GM23338 (cell line): ENCODE results near the gene TM2D1. TPM values are rescaled to one million over a fixed set of nuclear protein-coding genes. Genes with fewer than 3 reads are reported as not detected.

Experiments
- ATAC-seq: fragments of 200-7000 bp; cut with Tn5 transposase; 3 replicates; pipeline ENCODE4 v1.9.1; 2020
- DNase-seq: peaks from one replicate; pipeline ENCODE4 v3.0.0-alpha.2; 2015; ENCODE audit warnings: low spot score
- H2AFZ ChIP-seq: fragments of 200-600 bp; sonication (generic); 2 replicates; pipeline ENCODE4 v1.8.0; 2016; ENCODE audit warnings: antibody characterized with exemption, mild to moderate bottlenecking, moderate library complexity
- H3F3A ChIP-seq: fragments of 200-600 bp; sonication (generic); replicated peaks from 2 replicates; pipeline ENCODE4 v1.8.0; 2017; ENCODE audit warnings: antibody characterized with exemption, mixed run types, low read depth
- H3K27ac ChIP-seq: fragments of 200-600 bp; sonication (generic); 2 replicates; pipeline ENCODE4 v1.6.1; 2016; ENCODE audit warnings: low read depth
- H3K27me3 ChIP-seq: fragments of 200-600 bp; sonication (generic); 2 replicates; pipeline ENCODE4 v1.8.0; 2016; ENCODE audit warnings: mild to moderate bottlenecking, mixed run types, moderate library complexity; ENCODE audit not compliant: insufficient read depth
- H3K36me3 ChIP-seq: fragments of 200-600 bp; sonication (generic); 2 replicates; pipeline ENCODE4 v1.8.0; 2016; ENCODE audit warnings: mild to moderate bottlenecking; ENCODE audit not compliant: insufficient read depth
- H3K4me1 ChIP-seq: fragments of 200-600 bp; sonication (generic); 2 replicates; pipeline ENCODE4 v1.8.0; 2016; ENCODE audit warnings: mild to moderate bottlenecking, moderate library complexity; ENCODE audit not compliant: insufficient read depth
- H3K4me2 ChIP-seq: fragments of 200-600 bp; sonication (generic); 2 replicates; pipeline ENCODE4 v1.7.1; 2017; ENCODE audit warnings: mixed run types
- H3K4me3 ChIP-seq: fragments of 200-600 bp; sonication (generic); 2 replicates; pipeline ENCODE4 v1.6.1; 2016; ENCODE audit warnings: mixed run types
- H3K79me2 ChIP-seq: fragments of 200-600 bp; sonication (generic); replicated peaks from 2 replicates; pipeline ENCODE4 v1.8.0; 2017; ENCODE audit warnings: mild to moderate bottlenecking; ENCODE audit not compliant: insufficient read depth
- H3K9me2 ChIP-seq: fragments of 200-600 bp; sonication (generic); 2 replicates; pipeline ENCODE4 v1.8.0; 2017; ENCODE audit not compliant: insufficient read depth
- H4K20me1 ChIP-seq: fragments of 200-600 bp; sonication (generic); replicated peaks from 2 replicates; pipeline ENCODE4 v1.8.0; 2017; ENCODE audit warnings: mild to moderate bottlenecking; ENCODE audit not compliant: insufficient read depth
- H3K27ac Mint-ChIP-seq: 2 replicates; pipeline ENCODE4 v1.8.0; 2020; ENCODE audit warnings: inconsistent platforms, mild to moderate bottlenecking, moderate library complexity, mixed read lengths
- H3K27me3 Mint-ChIP-seq: 3 replicates; pipeline ENCODE4 v1.8.0; 2022; ENCODE audit warnings: low read depth, mild to moderate bottlenecking, moderate library complexity, mixed read lengths, inconsistent platforms; ENCODE audit not compliant: insufficient read depth, poor library complexity
- H3K36me3 Mint-ChIP-seq: 3 replicates; pipeline ENCODE4 v1.8.0; 2021; ENCODE audit warnings: low read depth, mild to moderate bottlenecking, inconsistent platforms, moderate library complexity, mixed read lengths
- H3K4me1 Mint-ChIP-seq: 3 replicates; pipeline ENCODE4 v1.8.0; 2020; ENCODE audit warnings: mild to moderate bottlenecking, inconsistent platforms, mixed read lengths
- H3K4me3 Mint-ChIP-seq: 3 replicates; pipeline ENCODE4 v1.8.0; 2021; ENCODE audit warnings: moderate library complexity, mild to moderate bottlenecking, inconsistent platforms, mixed read lengths
- H3K9me3 Mint-ChIP-seq: 3 replicates; pipeline ENCODE4 v1.8.0; 2020; ENCODE audit warnings: moderate library complexity, mild to moderate bottlenecking, inconsistent platforms, mixed read lengths
- CREB1 ChIP-seq: fragments of 250-450 bp; sonication (Bioruptor Pico); IDR thresholded peaks from 2 replicates; pipeline ENCODE4 v1.5.0; 2020; ENCODE audit warnings: low read depth, mild to moderate bottlenecking, moderate library complexity
- CTCF ChIP-seq, 2 experiments: fragments of 200-600 bp in 1 of 2; sonication (generic) in 1 of 2; conservative IDR thresholded peaks; 2 replicates each; pipeline versions ENCODE4 v1.5.1 to v1.6.1; 2016 to 2017; ENCODE audit warnings: antibody characterized with exemption in 2 of 2, low read depth in 2 of 2, mild to moderate bottlenecking in 2 of 2, moderate library complexity in 1 of 2
- EZH2 ChIP-seq: fragments of 200-600 bp; sonication (generic); IDR thresholded peaks from one replicate; pipeline ENCODE4 v1.8.0; 2017; ENCODE audit warnings: antibody characterized with exemption, mild to moderate bottlenecking, low read depth; ENCODE audit not compliant: unreplicated experiment
- NANOG ChIP-seq: IDR thresholded peaks from 2 replicates; pipeline ENCODE4 v1.6.1; 2016; ENCODE audit warnings: antibody characterized with exemption, borderline replicate concordance
- POLR2AphosphoS5 ChIP-seq: IDR thresholded peaks from 2 replicates; pipeline ENCODE4 v1.6.1; 2016; ENCODE audit warnings: antibody characterized with exemption, low read depth
- REST ChIP-seq: IDR thresholded peaks from one replicate; pipeline ENCODE4 v1.6.1; 2018; ENCODE audit warnings: antibody characterized with exemption; ENCODE audit not compliant: unreplicated experiment
- ZNF331 ChIP-seq: fragments of 250-450 bp; sonication (Bioruptor Pico); IDR thresholded peaks from 2 replicates; pipeline ENCODE4 v1.5.0; 2020; ENCODE audit warnings: low read depth, mild to moderate bottlenecking, moderate library complexity
- ZNF462 ChIP-seq: fragments of 250-450 bp; sonication (Bioruptor Pico); IDR thresholded peaks from 2 replicates; pipeline ENCODE4 v1.5.0; 2020; ENCODE audit warnings: mild to moderate bottlenecking, moderate library complexity
- polyA plus RNA-seq: library from polyadenylated mRNA; unstranded; fragments of >200 nt; fragmentation: Nextera tagmentation; extraction: Ambion mirVana; gene quantifications from 2 replicates; pipeline ENCODE4 v1.2.1, GENCODE V29; 2016
- total RNA-seq: library from RNA; depleted of rRNA; stranded (reverse); fragments of >200 nt; shearing (Covaris generic); gene quantifications from 2 replicates; pipeline ENCODE4 v1.2.3, GENCODE V29; 2014

Gene TM2D1
- total and polyA plus RNA-seq, 2 experiments from 2014 or later: 46.7 to 47.5 TPM

GRCh38 chr1:61648983-61649742 is 75.8 kb downstream of the TM2D1 start (continued):
- TF ChIP-seq ZNF462 (no peak), REST (no peak), EZH2 (no peak), POLR2AphosphoS5 (no peak), NANOG (no peak)

DNA sequence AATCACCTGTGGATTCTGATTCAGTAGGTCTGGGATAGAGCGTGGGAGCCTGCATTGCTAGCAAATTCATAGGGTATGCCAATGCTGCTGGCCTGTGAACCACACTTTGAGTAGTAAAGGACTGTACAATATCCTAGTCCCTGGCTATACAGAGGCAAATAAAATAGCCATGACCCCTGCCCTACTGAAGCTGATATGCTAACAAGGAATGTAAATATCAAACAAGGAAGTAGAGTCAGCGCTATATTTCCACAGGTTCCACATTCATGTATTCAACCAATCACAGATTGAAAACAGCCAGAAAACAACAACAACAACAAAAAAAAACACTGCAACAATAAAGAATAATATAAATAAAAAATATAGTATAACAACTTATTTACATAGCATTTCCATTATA is 77.8 kb downstream of the TM2D1 start:
- Histone ChIP-seq H3K27ac (no peak overlapping the region), H4K20me1 (no peaks in the 10 kb centered on the region), H3K9me2 (no peaks in the 10 kb centered on the region), H2AFZ (no peak overlapping the region), H3K4me3 (no peak overlapping the region), H3K36me3 (no peaks in the 10 kb centered on the region), H3K79me2 (no peaks in the 10 kb centered on the region), H3K4me1 (no peaks in the 10 kb centered on the region), H3K27me3 (no peaks in the 10 kb centered on the region), H3F3A (no peaks in the 10 kb centered on the region), H3K4me2 (no peak overlapping the region)
- Mint-ChIP-seq H3K27ac (no peak overlapping the region), H3K9me3 (no peaks in the 10 kb centered on the region), H3K27me3 (peaks cover 2% of the 10 kb centered on the region), H3K36me3 (no peaks in the 10 kb centered on the region), H3K4me3 (no peak overlapping the region), H3K4me1 (peaks cover 7% of the 10 kb centered on the region)
- DNase-seq (no peak), ATAC-seq (no peak)
- TF ChIP-seq POLR2AphosphoS5 (no peak), ZNF331 (CRISPR knock-in tag) (no peak), CTCF (conservative IDR thresholded peaks at IDR 0.05; ENCODE audit: low read depth in 2 of 2) (no peak), NANOG (no peak), REST (no peak), CREB1 (CRISPR knock-in tag) (no peak), EZH2 (no peak)
